Panc1 (cell line): Measurements from ENCODE around the gene SCIMP. TPM values are rescaled to one million over a fixed set of nuclear protein-coding genes. Genes with fewer than 3 reads are reported as not detected.

Source experiments
- ATAC-seq: fragments of 200-7000 bp; cut with Tn5 transposase; 2 replicates; pipeline ENCODE4 v1.9.1; 2020; ENCODE audit warnings: mild to moderate bottlenecking, moderate library complexity
- Bru-seq: library from RNA; stranded (reverse); fragments of 400-500 nt; gene quantifications from one replicate; lab custom pipeline; 2021; lab: Mats Ljungman, UMichigan
- BruChase-seq, 2 experiments: library from RNA; stranded (reverse); fragments of 400-500 nt; gene quantifications; one replicate each; lab custom pipeline; 2021; lab: Mats Ljungman, UMichigan
- BruUV-seq: library from RNA; stranded (reverse); fragments of 400-500 nt; replicated peaks from 2 replicates; lab custom pipeline; 2021; lab: Mats Ljungman, UMichigan
- CTCF ChIA-PET: fragments of 300-600 bp; sonication (Branson Sonifier 250); formaldehyde crosslinking; loops from one replicate; lab custom pipeline; 2022; ENCODE audit warnings: antibody characterized with exemption; lab: Charles Lee
- POLR2A ChIA-PET: fragments of 300-600 bp; sonication (Branson Sonifier 250); formaldehyde crosslinking; loops from one replicate; lab custom pipeline; 2022; ENCODE audit warnings: antibody characterized with exemption; lab: Charles Lee
- DNase-seq: peaks from one replicate; pipeline ENCODE4 v3.0.0-alpha.2; 2010; ENCODE audit warnings: low read depth, low spot score
- H3K27ac ChIP-seq: 2 replicates; pipeline ENCODE4 v1.5.1; 2011; ENCODE audit warnings: mild to moderate bottlenecking, low read length, inconsistent platforms
- H3K27me3 ChIP-seq: fragments of 200-500 bp; sonication (Bioruptor generic); 2 replicates; pipeline ENCODE4 v1.6.0; 2014; ENCODE audit warnings: low read length, inconsistent platforms; ENCODE audit not compliant: control insufficient read depth, insufficient read depth
- H3K36me3 ChIP-seq: fragments of 200-500 bp; sonication (Bioruptor generic); 2 replicates; pipeline ENCODE4 v1.5.1; 2014; ENCODE audit warnings: inconsistent platforms, mild to moderate bottlenecking, low read length, moderate library complexity; ENCODE audit not compliant: control insufficient read depth, insufficient read depth
- H3K4me1 ChIP-seq: 2 replicates; pipeline ENCODE4 v1.5.1; 2011; ENCODE audit warnings: inconsistent platforms, mild to moderate bottlenecking, low read length, moderate library complexity; ENCODE audit not compliant: control insufficient read depth, insufficient read depth
- H3K4me3 ChIP-seq, 2 experiments: 2 replicates each; pipeline ENCODE4 v1.5.1; 2011 to 2012; ENCODE audit warnings: low read depth in 2 of 2, low read length in 2 of 2, mild to moderate bottlenecking in 2 of 2, inconsistent platforms in 1 of 2, moderate library complexity in 1 of 2
- H3K9me3 ChIP-seq: fragments of 200-500 bp; sonication (Bioruptor generic); 2 replicates; pipeline ENCODE4 v1.5.1; 2014; ENCODE audit warnings: low read depth, mild to moderate bottlenecking, inconsistent platforms, low read length, moderate library complexity; ENCODE audit not compliant: control insufficient read depth, insufficient read depth
- POLR2AphosphoS5 ChIP-seq: IDR thresholded peaks from 2 replicates; pipeline ENCODE4 v1.6.1; 2012; ENCODE audit warnings: mild to moderate bottlenecking, low read depth, low read length, moderate library complexity
- SIN3A ChIP-seq: IDR thresholded peaks from 2 replicates; pipeline ENCODE4 v1.6.1; 2012; ENCODE audit warnings: low read depth, mild to moderate bottlenecking, low read length, moderate library complexity, borderline replicate concordance; ENCODE audit not compliant: insufficient read depth
- TCF7L2 ChIP-seq: IDR thresholded peaks from 2 replicates; pipeline ENCODE4 v1.6.1; 2011; ENCODE audit warnings: mild to moderate bottlenecking, low read depth, low read length, inconsistent platforms
- in situ Hi-C: cut with HindIII; loops from 2 replicates; pipeline ENCODE4 v1.10.0; 2016; ENCODE audit warnings: low sequenced_read_pairs, low pct_unique_long_range_greater_than_20kb
- intact Hi-C: fragments of 100-400 bp; cut with micrococcal nuclease; formaldehyde crosslinking; loops from one replicate; pipeline ENCODE4 v1.10.0; 2022; ENCODE audit not compliant: unreplicated experiment
- long read RNA-seq: library from polyadenylated mRNA; unstranded; transcript quantifications from one replicate; pipeline ENCODE4 v2.0.0, GENCODE V29; 2021; ENCODE audit not compliant: unreplicated experiment
- polyA plus RNA-seq: library from polyadenylated mRNA; unstranded; fragments of >200 nt; gene quantifications from one replicate; pipeline ENCODE4 v1.2.1, GENCODE V29; 2012; ENCODE audit warnings: missing spikeins; ENCODE audit not compliant: insufficient read length
- total RNA-seq: library from RNA; stranded (reverse); gene quantifications from one replicate; pipeline ENCODE4 v1.2.1, GENCODE V29; 2021; ENCODE audit not compliant: unreplicated experiment
- TF ChIP-seq, protein P1 (sequence below), 2 experiments: IDR thresholded peaks; 2 replicates each; pipeline ENCODE4 v1.6.1; 2011 to 2012; ENCODE audit warnings: low read depth in 2 of 2, control low read depth in 1 of 2, low read length in 1 of 2, mild to moderate bottlenecking in 1 of 2, moderate library complexity in 1 of 2; ENCODE audit not compliant: insufficient read depth in 1 of 2
- TF ChIP-seq, protein P2 (sequence below): fragments of 450-650 bp; IDR thresholded peaks from 2 replicates; pipeline ENCODE4 v1.5.1; 2017; ENCODE audit warnings: mild to moderate bottlenecking

SCIMP gene
- total RNA-seq (not detected), Bru-seq, nascent RNA (percentile 13 among the genes with signal in this experiment), BruChase-seq, experiment 1, labeled RNA remaining after a 2-hour chase (percentile 15 among the genes with signal in this experiment), BruChase-seq, experiment 2, labeled RNA remaining after a 6-hour chase (percentile 18 among the genes with signal in this experiment)
- 0.22 TPM for polyA plus RNA-seq
- long read RNA-seq: 0 reads

DNA sequence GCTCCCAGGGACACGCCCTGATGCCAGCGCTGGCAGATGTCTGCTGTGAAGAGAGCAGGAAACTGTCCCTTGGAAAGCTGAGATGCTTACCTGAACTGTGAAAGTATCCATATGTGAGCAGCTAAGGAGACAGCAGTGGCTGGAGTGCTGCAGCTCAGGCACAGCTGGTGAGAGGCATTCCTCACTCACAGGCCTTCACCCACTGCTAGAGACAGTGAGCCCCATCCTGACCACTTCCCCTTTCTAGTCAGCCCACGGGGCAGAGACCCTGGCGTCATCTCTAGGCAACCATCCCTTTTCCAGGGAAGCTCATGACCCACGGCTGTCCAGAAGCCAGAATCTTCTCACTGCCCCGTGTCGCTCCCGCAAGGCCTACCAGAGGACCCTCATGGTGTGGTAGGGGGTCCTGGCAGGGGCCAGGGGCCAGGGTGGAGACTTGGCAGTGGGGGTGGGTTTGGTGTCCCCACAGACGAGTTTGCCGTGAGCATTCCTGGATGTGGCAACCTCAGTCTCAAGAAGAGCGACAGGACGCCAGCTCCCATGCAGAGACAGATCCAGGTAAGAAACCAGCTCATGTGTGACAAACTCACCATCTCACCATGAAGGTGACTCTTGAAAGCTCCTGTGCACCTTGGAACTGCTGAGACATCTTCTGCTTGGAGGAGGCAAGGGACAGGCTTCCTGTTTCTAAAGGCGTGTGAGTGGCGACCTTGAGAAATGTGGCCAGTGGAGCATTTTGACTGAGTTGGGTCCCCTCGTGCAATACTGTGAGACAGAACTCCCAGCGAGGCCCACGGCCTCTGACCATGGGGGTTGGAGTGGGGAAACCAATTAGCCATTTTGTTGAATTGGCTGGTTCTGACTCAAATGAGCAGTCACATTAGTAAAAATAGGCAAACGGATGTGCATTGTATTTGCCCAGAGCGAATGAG, at the start of gene SCIMP:
SCIMP (minus strand) TSS at position 216 of the 932 bp plus-strand sequence; CDS start at position 111, 105 bp downstream.
- CTCF ChIA-PET: no interaction called here
- Histone ChIP-seq H3K4me3 (no peak within 1 kb of the TSS), H3K4me1 (no peaks in the 10 kb centered on the region; the same call in 1 of the 2 replicates), H3K9me3 (no peaks in the 10 kb centered on the region), H3K27ac (no peak within 1 kb of the TSS), H3K27me3 (no peaks in the 10 kb centered on the region), H3K36me3 (no peaks in the 10 kb centered on the region)
- POLR2A ChIA-PET: no interaction called here
- no TSS peak for BruUV-seq
- in situ Hi-C loops: no loop called here
- ATAC-seq: no peak
- TF ChIP-seq, protein P1, sequence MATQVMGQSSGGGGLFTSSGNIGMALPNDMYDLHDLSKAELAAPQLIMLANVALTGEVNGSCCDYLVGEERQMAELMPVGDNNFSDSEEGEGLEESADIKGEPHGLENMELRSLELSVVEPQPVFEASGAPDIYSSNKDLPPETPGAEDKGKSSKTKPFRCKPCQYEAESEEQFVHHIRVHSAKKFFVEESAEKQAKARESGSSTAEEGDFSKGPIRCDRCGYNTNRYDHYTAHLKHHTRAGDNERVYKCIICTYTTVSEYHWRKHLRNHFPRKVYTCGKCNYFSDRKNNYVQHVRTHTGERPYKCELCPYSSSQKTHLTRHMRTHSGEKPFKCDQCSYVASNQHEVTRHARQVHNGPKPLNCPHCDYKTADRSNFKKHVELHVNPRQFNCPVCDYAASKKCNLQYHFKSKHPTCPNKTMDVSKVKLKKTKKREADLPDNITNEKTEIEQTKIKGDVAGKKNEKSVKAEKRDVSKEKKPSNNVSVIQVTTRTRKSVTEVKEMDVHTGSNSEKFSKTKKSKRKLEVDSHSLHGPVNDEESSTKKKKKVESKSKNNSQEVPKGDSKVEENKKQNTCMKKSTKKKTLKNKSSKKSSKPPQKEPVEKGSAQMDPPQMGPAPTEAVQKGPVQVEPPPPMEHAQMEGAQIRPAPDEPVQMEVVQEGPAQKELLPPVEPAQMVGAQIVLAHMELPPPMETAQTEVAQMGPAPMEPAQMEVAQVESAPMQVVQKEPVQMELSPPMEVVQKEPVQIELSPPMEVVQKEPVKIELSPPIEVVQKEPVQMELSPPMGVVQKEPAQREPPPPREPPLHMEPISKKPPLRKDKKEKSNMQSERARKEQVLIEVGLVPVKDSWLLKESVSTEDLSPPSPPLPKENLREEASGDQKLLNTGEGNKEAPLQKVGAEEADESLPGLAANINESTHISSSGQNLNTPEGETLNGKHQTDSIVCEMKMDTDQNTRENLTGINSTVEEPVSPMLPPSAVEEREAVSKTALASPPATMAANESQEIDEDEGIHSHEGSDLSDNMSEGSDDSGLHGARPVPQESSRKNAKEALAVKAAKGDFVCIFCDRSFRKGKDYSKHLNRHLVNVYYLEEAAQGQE (IDR thresholded peaks at IDR 0.05; ENCODE audit: insufficient read depth in 1 of 2, low read depth in 2 of 2, low read length in 1 of 2): no peak
- intact Hi-C loops: loop anchor here (5.0 kb wide), 1 partner anchor 38 kb away; no protein-coding TSS in a partner anchor
- no peak for DNase-seq

DNA sequence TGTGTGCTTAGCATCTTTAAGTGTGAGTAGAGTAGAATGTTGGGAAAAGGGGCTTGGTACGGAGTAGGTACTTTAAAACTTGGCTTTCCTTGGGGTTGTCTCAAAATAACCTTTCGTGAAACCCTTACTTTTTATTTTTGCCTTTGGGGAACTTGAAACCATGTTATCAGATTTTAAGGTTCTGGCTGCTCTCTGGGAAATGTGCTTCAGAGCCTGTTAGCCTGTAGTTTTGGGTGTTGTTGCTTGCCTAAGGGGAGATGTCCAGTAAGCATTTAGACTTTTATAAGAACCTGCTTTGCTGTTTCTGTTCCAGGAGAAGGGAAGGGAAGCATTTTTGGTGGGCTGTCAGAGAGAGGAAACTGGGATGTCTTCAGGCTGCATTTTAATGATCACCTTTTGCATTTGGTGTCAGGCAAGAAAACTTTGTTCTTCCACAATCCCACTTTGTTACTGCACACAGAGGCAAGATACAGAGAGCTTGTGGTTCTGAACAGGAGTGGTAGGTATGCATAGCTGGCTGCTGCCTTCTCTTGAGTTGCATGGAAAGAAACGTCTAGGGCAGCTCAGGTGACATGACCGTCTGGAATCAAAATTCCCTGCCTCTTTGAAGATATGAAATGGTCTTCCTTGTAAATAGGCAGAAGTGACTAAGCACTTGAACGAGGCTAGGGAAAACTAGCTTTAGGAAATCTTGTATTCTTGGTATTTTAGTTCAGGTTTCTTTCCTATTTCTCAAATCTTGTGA, 49.1 kb upstream of the SCIMP start:
- H3K27ac ChIP-seq: peak overlapping the region; percentile 78
- in situ Hi-C loops: no loop called here
- ATAC-seq: no peak
- no peak for DNase-seq
- TF ChIP-seq, protein P1 (IDR thresholded peaks at IDR 0.05; ENCODE audit: insufficient read depth in 1 of 2, low read depth in 2 of 2, low read length in 1 of 2): no peak
- TF ChIP-seq, protein P2, sequence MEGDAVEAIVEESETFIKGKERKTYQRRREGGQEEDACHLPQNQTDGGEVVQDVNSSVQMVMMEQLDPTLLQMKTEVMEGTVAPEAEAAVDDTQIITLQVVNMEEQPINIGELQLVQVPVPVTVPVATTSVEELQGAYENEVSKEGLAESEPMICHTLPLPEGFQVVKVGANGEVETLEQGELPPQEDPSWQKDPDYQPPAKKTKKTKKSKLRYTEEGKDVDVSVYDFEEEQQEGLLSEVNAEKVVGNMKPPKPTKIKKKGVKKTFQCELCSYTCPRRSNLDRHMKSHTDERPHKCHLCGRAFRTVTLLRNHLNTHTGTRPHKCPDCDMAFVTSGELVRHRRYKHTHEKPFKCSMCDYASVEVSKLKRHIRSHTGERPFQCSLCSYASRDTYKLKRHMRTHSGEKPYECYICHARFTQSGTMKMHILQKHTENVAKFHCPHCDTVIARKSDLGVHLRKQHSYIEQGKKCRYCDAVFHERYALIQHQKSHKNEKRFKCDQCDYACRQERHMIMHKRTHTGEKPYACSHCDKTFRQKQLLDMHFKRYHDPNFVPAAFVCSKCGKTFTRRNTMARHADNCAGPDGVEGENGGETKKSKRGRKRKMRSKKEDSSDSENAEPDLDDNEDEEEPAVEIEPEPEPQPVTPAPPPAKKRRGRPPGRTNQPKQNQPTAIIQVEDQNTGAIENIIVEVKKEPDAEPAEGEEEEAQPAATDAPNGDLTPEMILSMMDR: no peak
- TF ChIP-seq SIN3A (no peak), POLR2AphosphoS5 (no peak), TCF7L2 (no peak)
- no peaks in the 10 kb centered on the region for H3K27me3 ChIP-seq
- no peaks in the 10 kb centered on the region for H3K9me3 ChIP-seq
- BruUV-seq: no TSS peak
- intact Hi-C loops: no loop called here
- ChIA-PET POLR2A (interaction anchor here (0.7 kb wide), 1 partner anchor 196 kb away, joined by 3 read pairs; no protein-coding TSS in a partner anchor), CTCF (interaction anchor here (0.5 kb wide), 1 partner anchor 11 kb away, joined by 4 read pairs; no protein-coding TSS in a partner anchor)
- H3K4me1 ChIP-seq: peaks cover 16% of the 10 kb centered on the region
- H3K4me3 ChIP-seq: peak overlapping the region; percentile 59 to 78
- no peaks in the 10 kb centered on the region; the same call in 1 of the 2 replicates for H3K36me3 ChIP-seq
